T-helper 1 cell (primary cell): ENCODE results near the gene ARHGEF39.

Source experiments
- DNase-seq, 5 donors: peaks; one replicate each; pipeline ENCODE4 v3.0.0-alpha.2; 2012 to 2020

The ARHGEF39 gene

DNA sequence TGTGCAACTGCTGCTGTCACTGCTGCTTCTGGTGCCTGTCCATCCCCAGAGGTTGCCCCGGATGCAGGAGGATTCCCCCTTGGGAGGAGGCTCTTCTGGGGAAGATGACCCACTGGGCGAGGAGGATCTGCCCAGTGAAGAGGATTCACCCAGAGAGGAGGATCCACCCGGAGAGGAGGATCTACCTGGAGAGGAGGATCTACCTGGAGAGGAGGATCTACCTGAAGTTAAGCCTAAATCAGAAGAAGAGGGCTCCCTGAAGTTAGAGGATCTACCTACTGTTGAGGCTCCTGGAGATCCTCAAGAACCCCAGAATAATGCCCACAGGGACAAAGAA lies 9.0 kb upstream of the ARHGEF39 start:
- DNase-seq, result no peak

DNA sequence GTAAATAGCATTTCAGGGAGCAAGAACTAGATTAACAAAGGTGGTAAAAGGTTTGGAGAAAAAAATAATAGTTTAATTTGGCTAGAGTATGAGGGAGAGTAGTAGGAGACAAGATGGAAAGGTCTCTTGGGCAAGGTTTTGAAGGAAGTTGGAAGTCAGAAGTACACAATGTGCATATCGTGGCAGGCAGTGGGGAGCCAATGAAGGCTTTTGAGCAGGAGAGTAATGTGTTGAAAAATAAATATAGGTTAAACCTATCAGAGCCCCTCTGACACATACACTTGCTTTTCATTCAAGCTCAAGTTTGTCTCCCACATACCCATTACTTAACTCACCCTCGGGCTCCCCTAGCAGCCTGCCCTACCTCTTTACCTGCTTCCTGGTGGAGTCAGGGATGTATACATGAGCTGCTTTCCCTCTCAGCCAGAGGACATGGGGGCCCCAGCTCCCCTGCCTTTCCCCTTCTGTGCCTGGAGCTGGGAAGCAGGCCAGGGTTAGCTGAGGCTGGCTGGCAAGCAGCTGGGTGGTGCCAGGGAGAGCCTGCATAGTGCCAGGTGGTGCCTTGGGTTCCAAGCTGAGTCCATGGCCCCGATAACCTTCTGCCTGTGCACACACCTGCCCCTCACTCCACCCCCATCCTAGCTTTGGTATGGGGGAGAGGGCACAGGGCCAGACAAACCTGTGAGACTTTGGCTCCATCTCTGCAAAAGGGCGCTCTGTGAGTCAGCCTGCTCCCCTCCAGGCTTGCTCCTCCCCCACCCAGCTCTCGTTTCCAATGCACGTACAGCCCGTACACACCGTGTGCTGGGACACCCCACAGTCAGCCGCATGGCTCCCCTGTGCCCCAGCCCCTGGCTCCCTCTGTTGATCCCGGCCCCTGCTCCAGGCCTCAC lies 8.4 kb upstream of the ARHGEF39 start, which contains the start of gene CA9:
Gene CA9 (plus strand): TSS at position 797 of the 893 bp plus-strand sequence. CDS start 32 bp downstream, at position 829.
- no peak for DNase-seq

DNA sequence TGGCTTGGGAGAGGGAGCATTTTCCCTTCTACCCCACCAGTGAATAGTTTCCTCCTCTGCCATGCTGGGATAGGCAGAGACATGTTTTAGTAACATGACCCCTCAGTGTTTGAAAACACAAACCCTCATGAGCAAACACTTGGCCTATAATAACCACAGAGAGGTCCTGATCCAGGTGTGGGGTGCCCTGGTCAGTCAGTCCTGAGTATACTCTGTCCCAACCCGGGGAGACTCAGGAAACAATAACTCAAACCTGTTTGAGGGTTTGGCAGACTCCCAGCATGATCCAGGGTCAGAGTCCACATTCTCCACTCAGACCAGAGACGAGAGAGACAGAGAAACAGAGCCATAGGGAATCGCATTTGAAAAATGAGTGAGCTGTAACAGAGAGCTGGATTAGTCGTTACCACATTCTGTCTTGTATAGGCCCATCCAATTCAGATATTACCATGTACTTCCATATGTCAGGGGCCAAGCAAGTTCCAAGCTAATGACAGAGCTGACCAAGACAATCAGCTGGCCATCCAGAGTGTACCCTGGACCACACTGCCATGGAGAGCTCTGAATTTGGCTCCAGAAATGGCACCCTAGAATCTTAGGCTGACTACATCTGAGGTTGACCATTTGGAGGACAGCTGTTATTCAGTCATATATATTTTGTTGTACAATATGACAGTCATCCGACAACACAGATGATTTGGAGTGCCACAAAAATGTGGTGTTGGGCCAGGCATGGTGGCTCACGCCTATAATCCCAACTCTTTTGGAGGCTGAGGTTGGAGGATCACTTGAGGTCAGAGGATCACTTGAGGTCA lies 4.5 kb upstream of the ARHGEF39 start:
- no peak for DNase-seq

DNA sequence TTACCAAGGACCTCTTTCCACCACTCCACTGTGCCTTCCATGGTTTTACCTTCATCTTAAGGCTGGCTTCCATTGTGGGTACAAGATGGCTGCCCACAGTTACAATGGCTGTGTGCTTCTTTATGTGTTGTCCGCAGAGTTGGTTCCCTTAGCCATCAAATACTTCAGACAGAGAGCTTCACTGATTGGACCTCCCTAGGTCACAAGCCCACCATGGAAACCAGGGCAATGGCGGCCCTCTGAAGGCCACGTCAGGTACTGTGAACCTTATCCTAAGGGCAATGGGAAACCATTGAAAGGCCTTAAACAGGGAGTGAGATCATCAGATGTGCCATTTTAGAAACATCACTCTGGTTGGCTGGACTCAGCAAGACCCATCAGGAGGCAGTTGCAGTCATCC lies 2.9 kb upstream of the ARHGEF39 start:
- DNase-seq, result no peak

DNA sequence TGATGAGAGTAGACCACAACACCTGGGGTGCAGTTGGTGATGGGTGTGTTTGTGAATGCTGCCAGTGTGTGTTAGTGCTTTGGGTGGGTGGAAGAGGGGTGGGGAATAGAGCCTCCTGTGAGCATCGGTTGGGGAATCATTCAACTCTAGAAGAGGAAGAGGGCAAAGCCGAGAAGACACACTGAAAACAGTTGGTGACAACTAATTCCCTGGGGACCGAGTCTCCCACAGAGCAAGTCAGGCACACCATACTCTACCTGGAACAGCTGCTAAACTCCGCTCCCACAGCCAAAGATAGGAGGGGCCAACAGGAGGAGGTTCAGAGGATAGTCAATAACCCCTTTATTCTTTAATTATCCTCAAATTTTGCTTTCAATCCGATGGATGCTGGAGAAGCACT lies 1.6 kb upstream of the ARHGEF39 start:
- no peak for DNase-seq

DNA sequence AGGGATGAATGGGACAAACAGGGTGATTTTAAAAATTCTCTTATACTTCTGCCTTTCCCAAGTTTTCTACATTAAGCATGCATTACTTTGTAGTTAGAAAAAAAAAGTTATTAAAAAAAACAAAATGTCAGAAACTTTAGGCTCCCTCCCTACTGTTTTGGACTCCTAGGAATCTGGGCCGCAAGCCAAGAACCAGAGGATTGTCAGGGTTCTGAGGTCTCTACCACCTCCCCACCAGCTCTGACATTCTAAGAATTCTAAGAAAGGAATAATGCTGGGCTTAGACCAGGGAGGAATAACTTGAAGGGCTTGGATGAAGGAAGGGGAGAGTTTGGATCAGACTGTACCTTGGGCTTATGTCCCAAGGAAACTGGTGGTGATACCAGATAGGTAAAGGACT lies 1.1 kb upstream of the ARHGEF39 start:
- no peak for DNase-seq

DNA sequence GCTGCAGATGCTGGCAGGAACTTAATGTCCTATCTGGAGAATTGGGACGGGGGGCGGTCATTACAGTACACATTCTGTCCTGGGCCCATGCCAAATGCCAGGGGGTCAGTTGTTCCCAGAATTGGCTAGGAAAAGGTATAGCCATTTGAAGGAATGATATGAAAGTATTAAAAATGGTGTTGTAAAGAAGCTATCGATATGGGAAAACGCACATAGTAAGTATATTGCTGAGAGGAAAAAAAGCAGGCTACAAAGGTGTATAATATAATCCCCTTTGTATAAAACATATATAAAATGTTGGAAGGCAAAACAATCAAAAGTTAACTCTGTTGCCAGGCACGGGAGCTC lies 450 bp upstream of the ARHGEF39 start:
- no peak for DNase-seq

DNA sequence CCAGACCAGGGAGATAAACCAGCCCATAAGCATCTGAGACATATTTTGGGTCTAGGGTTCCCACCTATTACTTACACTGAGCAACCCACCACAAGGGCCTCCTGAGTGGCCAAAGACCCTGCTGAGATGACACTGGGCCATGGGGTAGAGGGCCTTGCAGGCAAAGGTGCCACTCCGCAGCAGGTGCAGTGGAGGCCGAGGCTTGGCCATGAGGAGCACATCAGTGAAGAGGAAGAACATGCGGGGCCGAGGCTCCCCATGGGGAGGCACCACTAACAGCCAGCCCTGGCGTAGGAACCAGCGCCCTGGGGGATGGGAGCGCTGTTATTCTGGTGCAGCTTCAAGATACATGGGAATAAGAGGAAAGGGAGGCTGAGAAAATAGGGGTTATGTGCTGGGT lies 2.6 kb downstream of the ARHGEF39 start:
- DNase-seq, result no peak

DNA sequence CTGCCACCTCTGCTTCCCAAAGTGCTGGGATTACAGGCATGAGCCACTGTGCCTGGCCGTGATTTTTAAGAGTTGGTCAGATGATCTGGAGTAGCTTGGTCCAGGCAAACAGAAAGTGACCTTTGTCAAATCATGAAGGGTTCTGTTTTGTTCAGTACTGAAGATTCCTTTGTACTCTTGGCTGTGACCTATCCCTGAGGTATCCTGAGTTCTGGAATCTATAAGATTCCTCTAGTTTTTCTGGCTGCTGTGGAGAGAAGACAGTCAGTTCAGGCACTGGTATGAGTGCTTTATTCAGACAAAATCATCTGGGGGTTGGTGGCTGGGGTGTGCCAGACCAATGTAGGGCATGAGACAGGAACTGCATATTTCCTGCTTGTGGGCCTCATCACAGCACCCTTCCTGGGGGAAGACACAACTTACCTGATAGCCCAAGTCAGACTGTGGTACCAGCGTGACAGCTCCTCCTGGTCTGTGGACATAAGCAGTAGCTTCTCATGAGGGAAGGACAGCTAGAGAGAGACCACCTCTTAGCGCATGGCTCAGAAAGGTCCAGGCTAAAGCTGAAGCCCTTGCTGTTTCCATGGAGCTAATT lies 3.1 kb downstream of the ARHGEF39 start:
- DNase-seq, result peak in 4 of 5 donors; percentile 33 to 41 (median 40)

DNA sequence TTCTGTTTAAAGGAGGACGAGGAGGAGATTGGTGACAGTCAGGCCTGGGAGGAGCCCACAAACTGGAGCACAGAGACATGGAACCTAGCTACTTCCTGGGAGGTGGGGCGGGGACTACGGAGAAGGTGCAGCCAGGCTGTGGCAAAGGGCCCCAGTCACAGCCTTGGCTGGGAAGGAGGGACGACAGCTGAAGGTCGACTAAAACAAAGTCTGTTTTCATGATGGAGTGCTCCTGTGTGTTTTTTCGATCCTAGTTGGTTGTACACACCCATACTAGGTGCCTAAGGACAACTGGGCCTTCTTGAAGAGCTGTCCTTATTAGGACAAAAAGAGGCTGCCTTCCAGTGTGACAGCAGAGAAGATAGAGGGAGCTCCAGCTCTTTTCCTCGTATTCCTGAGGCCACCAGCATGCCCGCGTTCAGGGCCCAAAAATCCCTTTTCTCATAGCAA lies 4.0 kb downstream of the ARHGEF39 start:
- no peak for DNase-seq

DNA sequence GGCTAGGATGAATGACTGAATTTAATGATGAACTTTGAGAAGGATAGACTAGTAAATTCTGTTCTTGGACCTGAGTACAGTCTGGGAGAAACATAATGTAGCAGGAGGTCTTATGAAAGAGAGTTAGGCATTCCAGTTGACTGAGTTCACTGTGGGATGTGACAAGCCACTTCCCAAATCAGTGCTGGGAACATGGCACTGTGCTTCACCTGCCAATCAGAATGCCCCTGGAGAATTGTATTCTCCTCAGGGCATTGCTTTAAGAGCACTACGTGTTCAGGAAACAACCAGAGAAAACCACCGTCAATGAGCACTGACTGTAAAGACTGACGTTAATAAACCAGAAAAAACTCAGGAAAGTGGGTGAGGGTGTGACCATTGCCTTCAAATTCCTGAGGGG lies 5.7 kb downstream of the ARHGEF39 start:
- no peak for DNase-seq

DNA sequence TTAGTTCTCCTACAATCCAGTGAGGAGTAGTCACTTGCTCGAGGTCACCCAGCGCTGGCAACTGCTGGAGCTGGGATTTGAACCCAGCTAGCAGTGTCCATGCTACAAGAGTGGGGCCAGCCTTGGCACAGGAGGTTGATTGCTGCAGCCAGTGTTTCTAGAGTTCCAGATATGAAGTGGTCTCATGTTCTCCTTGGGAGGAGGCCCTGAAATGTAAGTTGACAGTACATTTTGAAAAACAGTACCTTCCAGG lies 6.1 kb downstream of the ARHGEF39 start:
- no peak for DNase-seq

DNA sequence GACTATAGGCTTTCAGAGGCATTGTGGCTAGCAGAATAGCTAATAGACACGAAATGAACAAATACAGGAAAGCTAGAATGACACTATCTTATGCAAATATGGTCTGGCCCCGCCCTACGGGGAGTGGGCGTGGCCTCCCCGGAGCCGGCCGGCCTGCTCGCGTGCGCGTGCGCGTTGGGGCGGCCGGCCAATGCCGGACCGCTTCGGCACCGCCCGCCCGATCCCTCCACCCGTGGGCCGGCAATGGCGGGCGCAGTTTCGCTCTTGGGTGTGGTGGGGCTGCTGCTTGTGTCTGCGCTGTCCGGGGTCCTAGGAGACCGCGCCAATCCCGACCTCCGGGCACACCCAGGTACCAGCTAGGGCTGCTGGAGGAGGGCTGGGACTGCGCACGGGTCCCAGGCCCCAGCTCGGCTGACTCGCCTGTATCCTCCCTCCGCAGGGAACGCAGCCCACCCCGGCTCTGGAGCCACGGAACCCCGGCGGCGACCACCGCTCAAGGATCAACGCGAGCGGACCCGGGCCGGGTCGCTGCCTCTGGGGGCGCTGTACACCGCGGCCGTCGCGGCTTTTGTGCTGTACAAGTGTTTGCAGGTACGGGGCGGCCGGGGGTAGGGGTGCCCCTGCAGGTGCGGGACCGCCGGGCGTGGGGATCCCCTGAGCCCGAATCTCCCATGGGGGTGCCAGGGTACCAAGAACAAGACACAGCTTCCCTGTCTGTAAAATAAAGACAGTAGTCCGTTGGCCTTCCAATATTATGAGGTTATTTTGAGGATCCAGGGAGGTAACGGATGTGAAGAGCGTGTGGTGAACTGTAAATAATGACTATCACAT lies 6.6 kb downstream of the ARHGEF39 start, which contains the start of gene CCDC107:
Gene CCDC107 (plus strand): TSS at position 156 of the 831 bp plus-strand sequence. CDS start 88 bp downstream, at position 244.
- peak; percentile 74 to 85 (median 79) for DNase-seq

DNA sequence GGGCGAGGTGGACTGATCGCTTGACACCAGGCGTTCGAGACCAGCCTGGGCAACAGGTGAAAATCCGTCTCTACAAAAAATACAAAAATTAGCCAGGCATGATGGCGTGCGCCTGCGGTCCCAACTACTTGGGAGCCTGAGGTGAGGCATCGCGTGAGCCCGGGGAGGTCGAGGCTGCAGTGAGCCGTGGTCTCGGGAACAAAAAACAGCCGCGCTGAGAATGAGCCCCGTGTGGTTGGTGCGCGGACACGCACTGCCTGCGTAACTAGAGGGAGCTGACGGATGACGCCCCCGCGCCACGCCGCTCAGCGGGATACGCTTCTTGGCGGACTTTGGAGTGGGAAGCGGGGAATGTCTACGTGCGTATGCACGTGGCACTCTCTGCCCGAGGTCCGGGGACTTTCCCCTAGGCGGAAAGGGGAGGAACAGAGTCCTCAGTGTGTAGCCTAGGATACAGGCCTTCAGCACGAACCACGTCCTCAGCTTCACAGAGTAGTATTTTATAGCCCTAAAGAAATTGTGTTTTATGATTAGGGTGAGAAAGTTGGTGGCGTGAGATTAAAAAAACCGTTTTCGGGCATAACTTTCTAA lies 7.4 kb downstream of the ARHGEF39 start, which contains the start of gene RMRP:
Gene RMRP (minus strand): TSS at position 474 of the 591 bp plus-strand sequence.
- DNase-seq, result peak; percentile 82 to 96 (median 83)

DNA sequence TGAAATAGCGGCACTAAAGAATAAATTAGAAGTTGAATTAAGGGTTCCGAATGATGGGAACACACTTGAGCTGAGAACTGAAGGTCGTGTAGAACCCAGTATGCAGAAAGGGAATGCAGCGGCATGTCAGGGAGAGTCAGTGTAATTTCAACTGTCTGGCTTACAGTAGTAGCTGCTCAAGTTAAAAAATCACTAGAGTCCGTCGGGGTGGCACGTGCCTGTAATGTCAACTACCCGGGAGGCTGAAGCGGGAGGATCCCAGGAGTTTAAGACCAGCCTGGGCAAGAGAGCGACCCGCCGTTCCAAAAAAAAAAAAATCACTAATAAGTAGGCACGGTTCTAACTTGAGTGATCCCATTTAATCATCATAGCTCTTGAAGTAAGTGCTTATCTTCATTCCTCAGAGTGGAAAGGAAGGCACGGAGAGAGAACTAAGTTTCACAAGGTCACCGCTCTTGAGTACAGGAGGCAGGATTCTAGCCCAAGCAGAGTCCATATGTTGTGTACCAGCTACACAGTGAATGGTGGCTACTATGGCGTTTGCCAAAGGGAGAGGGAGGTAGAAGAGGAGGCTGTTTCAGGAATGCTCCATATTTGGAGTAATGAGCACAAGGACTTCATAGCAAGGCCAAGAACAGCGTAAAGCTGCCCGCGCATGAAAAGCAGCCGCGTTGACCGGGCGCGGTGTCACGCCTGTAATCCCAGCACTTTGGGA lies 8.0 kb downstream of the ARHGEF39 start:
- DNase-seq, result no peak

DNA sequence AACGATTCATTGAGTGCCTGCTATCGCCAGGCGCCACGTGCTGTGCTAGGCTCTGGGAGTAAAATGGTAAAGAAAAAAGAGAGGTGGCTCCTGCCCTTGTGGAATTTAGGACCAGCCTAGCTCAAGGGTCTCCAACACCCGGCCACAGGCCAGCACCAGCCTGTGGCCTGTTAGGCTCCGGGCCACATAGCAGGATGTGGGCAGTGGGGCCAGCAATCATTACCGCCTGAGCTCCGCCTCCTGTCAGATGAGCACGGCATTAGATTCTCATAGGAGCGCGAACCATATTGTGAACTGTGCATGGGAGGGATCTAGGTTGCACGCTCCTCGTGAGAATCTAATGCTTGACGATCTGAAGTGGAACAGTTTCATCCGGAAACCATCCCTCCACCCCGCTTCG lies 8.6 kb downstream of the ARHGEF39 start:
- no peak for DNase-seq

DNA sequence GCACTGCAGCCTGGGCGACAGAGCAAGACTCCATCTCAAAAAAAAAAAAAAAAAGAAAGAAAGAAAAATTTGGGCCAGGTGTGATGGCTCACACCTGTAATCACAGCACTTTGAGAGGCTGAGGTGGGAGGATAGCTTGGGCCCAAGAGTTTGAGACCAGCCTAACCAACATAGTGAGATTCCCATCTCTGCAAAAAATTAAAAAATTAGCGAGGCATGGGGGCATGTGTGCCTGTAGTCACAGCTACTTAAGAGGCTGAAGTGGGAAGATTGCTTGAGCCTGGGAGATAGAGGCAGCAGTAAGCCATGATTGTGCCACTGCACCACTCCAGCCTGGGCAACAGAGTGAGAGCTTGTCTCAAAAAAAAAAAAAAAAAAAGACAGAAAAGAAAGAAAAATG lies 11.4 kb downstream of the ARHGEF39 start:
- DNase-seq, result no peak

DNA sequence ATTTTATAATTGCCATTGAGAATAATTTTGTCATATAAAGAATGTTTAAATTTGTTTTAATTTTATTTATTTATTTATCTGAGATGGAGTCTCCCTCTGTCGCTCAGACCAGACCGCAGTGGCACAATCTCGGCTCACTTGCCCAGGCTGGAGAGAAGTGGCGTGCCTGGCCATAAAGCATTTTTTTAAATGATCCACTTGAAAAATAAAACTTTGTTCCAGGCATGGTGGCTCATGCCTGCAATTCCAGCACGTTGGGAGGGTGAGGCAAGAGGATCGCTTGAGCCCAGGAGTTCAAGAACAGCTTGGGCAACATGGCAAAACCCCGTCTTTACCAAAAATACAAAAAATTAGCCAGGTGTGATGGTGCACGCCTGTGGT lies 12.2 kb downstream of the ARHGEF39 start:
- no peak for DNase-seq

DNA sequence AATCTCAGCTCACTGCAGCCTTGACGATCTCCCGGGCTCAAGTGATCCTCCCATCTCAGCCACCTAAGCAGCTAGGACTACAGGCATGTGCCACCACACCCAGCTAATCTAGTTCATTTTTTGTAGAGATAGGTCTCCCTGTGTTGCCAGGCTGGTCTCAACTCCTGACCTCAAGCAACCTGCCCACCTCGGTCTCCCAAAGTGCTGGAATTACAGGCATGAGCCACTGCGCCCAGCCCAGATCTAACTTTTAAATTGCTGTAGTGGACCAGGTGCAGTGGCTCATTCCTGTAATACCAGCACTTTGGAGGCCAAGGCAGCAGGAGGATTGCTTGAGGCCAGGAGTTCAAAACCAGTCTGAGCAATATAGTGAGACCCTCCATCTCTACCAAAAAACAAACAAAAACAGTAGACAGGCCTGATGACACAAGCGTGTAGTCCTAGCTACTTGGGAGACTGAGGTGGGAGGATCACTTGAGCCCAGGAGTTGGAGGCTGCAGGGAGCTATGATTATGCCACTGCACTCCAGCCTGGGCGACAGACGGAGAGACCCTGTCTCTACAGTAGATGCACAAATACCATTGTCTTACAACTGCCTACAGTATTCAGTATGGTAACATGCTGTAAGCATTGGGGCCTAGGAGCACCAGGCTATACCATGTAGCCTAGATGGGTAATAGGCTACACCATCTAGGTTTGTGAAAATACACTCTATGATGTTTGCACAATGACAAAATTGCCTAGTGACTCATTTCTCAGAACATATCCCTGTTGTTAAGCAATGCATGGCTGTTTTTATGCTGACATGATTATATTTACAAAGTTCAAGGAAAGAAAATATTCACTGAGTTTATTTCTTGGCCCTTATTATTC lies 12.8 kb downstream of the ARHGEF39 start:
- no peak for DNase-seq

DNA sequence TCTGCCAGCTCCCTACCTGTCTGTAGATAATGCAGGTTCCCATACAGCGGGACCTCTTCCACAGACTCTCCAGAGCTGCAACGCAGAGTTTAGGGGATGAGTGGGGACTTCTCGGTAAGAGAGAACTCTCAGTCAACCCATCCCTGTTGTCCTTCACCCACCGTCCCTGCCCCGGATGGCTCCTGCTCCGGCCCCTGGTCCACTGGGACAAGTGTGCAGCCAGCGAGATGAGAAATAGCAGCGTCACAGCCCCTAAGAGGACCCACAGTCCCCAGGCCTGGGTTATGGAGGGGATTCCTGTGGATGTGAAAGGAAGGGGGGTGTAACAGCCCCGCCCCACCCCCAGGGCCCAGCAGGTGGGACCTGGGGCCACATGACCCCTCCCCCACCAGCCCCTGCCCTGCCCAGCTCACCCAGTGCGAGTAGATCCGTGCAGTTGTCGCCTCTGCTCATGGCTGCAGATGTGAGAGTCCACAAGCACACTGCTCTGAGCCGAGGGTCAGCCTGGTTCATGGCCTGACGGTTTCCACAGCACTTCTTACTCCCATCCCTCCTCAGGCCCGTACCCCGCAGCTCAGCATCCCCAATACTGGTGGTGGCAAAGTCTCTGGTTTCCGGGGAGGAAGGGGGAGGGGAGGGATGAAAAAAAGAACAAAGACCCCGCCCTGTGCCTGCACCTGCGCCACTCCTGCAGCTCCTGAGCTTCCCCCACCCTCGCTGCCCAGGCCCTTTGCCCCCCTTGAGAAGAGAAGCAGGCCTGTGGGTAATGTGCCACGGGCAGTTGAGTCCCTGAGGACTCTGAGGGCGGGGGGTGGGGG lies 14.4 kb downstream of the ARHGEF39 start, which contains the start of gene SIT1:
Gene SIT1 (minus strand): TSS at position 591 of the 818 bp plus-strand sequence. CDS start 78 bp downstream, at position 513.
- DNase-seq, result peak in 2 of 5 donors; percentile 40 to 45
